SK-N-MC (cell line): ENCODE measurements around the gene PCBP3.

Experiments
- EZH2 ChIP-seq: fragments of 200-600 bp; sonication (generic); IDR thresholded peaks from one replicate; pipeline ENCODE4 v1.6.1; 2017; ENCODE audit warnings: antibody characterized with exemption
- POLR2AphosphoS5 ChIP-seq: IDR thresholded peaks from 2 replicates; pipeline ENCODE4 v1.6.1; 2012; ENCODE audit warnings: mild to moderate bottlenecking, low read depth, low read length, borderline replicate concordance

GRCh38 chr21:45769896-45770295, 126.4 kb downstream of the PCBP3 start:
- TF ChIP-seq EZH2 (no peak), POLR2AphosphoS5 (no peak)
